Kidney glomerular epithelial cell (primary cell): ENCODE results near the gene RUNX2.

Source experiments
- DNase-seq: peaks from one replicate; lab custom pipeline; 2025; lab: John Stamatoyannopoulos, UW

Gene RUNX2

DNA sequence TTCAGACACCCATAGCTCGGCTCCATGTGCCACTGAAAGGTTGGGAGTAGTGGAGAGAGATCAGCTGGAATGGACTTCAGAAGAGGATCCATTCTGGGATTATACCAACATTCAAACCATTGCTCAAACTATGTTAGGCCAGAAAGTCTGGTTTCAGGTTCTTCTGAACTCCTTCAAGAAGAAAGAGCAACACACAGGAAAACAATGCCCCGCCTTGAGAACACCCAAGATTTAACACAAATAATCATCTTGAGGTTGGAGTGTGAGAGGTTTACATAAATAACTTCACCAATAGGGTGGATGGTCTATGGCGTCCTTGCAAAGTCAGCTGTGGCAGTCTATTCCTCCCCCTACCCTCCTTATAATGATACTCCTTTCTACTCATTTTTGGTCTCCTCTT, 261.2 kb downstream of the RUNX2 start:
- no peak for DNase-seq

DNA sequence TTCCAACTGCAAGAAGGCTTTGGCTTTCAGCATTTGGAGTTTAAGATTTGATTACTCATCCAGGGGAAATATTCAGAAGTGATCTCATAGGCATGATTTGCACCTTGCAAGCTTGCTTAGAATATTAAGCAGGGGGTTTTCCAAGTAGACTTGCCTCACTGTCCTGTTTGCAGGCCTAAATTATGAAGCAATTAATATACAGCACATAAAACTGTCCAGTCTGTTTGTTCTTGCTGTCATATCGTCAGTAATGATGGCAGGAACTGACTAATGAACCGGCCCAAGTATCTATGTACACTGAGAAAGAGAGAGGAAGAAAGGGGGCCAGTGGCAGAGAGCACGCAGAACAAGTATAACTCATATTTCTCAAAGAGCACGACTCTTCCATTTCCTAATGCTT, 262.1 kb downstream of the RUNX2 start:
- peak; percentile 89 for DNase-seq

DNA sequence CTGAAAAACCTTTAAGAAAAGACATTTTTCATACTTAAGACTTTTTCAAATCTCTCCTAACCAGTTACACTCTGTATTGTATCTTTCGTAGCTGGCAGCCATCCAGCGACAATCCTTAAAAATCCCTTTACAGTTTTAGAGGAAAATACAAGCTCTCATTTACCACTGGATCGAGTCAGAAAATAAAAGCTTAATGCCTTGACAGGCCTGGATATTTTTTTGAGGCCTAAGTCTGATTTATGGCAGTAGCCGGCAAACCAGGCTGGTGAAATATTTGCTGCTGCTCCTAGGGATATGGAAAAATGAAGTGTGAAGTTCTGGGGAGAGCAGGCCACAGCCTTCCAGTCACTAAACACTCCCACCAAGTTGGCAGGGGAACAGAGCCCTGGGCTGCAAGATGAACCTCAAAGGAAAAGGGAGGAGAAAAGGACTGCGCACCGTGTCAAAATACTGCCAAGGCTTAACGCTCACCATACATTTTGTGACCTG, 262.6 kb downstream of the RUNX2 start:
- peak; percentile 68 for DNase-seq

DNA sequence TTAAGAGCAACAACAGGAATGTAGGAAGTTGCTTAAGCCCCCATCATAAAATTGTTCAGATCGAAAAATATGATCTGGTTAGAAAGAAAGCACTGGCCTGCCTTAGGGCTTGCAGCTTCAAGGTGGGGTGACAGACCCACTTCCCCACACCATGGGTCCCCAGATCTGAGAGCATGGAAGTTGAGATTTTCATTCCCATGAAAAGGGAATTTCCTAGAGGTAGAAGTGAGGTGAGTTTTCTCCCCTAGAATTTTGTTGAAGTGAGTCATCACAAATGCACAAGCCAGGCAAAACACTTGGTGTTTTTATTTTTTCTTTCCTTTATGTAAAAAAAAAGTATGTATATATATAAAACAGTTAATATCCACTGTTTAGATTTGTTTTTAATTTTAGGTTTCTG, 263.2 kb downstream of the RUNX2 start:
- no peak for DNase-seq

DNA sequence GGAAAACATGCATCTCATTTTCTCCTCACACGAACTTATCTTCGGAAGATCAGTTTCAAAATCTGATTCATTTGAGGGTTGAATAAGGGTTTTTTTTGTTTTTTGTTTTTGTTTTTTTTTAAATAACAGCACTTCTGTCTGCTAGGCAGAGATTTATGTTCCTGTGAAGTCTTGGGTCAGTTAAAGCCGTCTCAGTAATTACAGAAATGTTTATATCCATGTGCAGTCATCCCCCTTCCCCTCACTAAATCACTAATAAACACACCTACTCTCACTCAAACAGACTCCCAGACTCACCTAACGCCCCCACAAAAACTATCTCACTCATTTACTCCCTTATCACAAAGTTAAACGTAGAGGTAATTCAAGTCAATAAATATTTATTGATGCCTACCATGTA, 263.8 kb downstream of the RUNX2 start:
- DNase-seq, result peak; percentile 10

DNA sequence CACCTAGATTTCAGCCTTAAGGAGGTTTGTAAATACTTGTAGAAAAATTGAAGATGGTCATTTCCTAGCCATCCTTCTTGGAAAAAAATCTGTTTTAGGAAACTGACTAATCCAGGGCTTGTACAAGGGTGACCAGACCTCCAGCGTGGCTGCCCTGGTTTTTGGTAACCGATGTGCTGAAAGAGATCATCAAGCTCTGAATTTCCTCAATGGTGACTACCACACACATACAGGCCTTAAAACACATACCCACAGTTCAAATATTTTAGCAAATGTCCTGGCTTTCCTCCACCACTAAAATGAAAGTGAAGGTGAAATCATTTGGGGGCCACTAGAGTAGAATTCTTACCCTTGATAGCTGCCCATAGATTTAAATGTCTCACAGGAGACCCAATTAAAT, 264.9 kb downstream of the RUNX2 start:
- no peak for DNase-seq

DNA sequence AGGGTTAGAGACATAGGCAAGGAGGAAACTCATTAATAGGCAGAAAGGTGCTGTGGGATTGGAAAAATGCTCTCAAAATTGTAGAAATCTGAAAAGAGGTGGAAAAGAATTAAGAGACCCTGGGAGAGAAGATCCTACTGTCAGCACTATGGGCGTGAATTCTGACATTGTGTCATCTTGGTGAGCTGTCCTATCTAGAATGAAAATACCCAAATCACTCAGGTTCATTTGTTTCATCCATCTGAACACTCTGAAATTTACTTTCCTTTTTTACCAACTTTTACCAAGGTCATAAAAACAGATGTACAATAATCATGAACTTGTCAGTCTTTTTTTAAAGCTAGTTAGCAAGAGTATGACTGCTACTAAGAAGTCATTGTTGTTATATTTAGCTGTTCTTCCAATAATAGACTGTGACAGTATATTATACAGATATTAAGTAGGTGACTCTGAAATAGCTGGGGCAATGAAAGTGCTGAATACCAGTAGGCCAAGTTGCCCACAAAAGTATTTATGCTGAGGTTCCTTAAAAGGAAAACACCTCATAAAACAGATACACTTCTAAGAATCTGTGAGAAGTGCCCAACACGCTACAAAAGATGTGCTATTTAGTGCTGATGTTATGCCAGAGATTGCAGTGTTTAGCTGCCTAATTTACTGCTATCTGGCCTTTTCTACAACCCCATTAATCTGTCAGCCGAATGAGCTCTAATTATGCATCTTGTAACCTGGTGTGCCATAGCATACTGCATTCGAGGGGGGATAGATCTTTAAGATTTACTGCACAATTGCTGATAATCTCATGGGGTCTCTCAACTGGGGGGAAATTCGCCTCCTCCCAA, 267.1 kb downstream of the RUNX2 start:
- no peak for DNase-seq

DNA sequence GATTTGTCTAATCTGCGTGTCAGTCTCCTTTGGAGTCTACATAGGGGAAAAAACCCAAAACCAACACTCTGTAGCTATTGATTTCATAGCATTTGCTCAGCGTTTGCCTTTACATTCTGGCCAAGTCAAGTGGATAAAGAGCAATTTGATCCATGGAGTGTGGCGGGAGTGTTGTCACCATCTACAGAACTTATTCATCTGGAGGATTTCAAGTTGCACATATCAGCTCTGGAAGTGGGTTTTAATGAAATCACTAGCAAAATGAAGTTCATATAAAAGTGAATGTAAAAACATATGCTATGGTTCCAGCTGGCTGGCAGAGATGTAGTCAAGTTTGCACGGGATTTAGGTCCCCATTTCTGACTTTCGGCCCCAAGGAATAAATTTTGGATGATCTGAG, 269.3 kb downstream of the RUNX2 start:
- DNase-seq, result no peak

DNA sequence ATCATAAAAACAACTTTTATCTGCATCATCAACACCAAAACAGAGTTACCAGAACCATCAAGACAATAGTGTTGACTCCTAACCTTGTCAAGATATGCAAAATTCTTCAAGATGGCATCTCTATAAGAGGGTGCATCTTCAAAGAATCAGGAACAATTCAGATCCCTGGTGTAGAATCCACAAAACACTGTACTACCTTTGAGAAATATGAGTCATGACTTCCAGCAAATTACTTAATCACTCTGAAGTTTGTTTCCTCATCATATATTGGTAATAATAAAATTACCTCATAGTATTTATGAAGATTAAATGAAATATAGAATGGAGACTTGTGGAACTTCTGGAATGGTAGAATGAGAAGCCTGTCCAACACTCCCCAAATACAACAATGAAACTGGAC, 270.9 kb downstream of the RUNX2 start:
- DNase-seq, result no peak

DNA sequence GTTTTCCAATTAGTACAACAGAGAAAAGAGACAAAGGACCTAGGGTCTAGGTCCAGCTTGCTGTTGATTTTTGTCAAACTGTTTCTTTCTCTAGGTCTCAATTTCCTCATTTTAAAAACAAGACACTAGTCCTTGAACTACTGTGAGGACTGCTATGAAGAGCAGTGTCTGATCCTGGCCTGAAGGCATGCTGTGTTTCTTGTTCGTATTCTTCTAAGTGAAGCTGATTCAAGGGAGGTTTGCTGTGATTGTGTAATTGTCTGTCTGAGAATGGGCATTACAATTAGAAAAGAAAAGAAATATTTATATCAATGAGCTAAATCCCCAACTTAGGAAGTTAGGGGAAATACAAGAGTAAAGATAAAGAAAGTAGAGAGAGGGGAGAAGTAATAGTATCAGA, 277.8 kb downstream of the RUNX2 start:
- DNase-seq, result no peak

DNA sequence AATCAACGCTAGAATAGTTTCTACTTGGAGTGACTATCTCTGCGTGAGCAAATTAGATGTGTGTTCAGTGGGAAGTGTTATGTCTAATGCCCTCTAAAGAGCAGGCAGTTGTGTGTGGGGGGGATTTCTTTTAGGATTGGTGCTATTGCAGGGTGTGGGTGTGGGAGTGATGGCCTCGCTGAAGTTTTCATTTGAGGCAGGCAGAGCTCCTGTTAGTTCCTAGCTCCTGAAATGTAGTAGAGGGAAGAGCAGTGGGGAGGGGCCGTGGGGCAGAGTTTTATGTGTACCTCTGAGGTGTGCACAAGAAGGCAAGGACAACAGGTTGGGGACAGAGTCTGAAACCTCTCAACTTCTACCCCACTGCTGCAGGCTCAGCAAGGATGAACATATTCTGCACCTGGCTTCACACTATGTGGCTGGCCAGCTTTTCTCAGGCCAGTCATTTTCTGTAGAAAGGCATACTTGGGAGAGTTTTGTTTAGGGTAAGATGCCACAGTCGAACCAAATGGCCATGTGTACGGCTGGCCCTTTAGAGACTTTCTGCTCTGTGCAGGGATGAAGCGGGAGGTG, 278.8 kb downstream of the RUNX2 start:
- no peak for DNase-seq

DNA sequence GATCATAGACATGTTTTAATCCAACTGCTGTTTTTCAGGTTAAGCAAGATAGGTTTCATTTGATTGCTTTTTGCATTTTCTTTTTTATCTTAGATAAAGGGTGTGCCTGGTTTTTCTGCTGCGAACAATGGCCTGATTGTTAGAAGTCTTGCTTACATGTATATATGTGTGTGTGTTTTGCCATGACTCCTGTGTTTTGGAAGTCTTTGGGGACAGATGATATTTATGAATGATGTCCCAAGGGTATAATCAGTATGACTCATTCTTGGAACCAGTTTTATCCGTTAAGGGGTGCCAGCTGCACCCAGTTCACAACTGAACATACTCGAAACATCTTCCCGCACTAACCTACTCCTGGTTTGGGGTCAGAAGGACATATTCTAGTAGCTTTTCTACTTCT, 279.7 kb downstream of the RUNX2 start:
- no peak for DNase-seq

DNA sequence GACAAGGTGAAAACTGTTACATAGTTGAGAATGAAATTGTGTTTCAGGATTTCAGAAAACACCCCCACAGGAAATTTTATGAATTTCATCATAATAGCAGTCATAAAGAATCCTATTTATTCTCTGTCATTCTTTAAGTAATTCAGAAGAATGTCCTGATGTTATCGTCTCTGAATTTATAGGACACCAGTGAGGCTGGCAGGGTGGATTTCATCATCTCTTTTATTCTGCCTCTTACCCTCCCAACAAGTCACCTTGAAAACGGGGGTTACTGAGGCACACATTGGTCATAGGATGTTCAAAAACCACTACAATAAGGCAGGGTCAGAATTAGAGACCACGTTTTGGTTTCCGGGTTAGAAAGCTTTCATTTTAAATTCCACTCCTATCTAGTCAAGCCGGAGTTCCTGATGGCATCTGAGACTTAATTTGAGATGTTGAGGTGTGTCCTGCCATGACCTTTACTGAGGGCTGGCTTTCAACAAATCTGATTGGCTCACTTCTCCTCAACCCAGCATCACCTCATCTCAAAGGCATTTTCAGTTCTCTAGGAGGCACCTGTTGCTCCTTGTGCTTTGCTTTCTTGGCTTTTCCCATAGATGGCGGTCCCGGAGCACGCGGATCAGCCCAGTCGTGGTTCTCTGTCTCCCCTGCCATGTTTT, 280.3 kb downstream of the RUNX2 start:
- DNase-seq, result peak; percentile 30

DNA sequence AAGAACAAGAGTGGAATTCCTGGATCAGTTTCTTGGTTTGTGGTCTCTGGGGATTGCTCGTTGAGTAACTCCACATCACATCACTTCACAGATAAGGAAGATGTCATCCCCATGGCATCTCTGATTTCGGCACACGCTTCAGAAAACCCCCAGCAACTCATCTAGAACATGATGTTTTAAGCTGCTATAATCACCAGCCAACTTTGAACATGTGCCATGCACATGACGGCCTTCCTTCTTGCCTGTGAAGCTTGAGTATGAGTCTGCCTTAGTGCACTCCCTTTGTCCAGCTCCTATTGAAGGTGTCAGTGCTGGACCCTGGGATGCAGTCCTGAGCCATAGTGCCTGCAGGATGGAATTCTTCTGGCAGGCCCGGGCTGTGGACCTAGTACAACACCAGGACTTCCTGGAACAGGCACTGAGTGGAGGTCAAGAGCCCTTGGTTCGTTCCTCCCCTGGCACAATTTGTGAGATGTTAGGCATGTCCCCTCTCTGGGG, 281.1 kb downstream of the RUNX2 start:
- DNase-seq, result peak; percentile 41

DNA sequence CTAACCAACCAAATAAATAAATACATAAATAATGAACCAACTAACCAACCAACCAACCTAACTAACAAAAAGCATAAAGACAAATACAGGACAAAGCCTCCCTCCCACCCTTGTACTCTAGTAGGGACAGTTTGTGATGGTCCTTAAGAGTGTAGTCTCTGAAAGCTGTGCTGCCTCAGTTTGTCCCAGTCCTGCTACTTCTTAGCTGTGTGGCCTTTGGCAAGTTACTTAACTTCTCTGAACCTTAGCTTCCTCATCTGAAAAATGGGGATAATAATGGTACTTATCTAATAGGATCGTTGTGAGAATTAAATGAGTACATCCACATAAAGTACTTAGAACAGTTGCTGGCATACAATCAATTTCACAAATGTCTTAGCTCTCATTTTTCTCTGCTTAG, 282.2 kb downstream of the RUNX2 start:
- no peak for DNase-seq

DNA sequence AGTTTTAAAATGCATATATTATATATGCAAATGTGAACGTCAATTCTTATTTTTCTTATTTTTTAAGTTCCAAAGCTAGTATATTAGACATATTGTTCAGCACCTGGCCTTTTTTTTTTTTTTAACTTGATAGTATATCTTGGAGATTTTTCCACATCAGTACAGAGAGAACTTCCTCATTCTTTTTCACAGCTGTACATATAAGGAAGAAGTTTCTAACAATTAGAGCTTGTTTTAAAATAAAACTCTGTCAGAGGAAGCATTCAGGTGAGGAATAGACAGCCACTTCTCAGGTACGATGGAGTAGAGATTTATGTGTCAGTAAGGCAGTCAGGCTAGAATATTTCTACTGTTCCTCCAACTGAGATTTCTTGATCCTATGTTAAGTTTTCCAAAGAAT, 282.7 kb downstream of the RUNX2 start:
- no peak for DNase-seq

DNA sequence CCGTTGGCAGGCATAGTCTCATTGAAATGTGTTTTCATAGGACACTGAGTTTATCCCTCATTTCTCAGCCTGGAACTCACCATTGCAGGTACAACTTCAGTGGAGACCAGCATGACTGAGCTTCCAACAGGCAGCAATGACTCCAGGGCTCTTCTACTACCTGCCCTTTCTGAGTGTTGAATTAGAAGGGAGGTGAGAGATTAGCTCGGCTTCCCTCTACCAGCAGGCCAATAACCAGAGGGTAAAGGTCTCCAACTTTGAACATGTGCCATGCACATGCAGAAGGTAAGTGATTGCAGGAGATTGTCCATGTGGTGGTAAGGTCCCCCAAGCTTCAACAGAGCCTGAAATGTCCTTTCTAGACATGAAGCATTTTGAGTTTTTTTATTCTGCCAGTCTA, 283.4 kb downstream of the RUNX2 start:
- no peak for DNase-seq

DNA sequence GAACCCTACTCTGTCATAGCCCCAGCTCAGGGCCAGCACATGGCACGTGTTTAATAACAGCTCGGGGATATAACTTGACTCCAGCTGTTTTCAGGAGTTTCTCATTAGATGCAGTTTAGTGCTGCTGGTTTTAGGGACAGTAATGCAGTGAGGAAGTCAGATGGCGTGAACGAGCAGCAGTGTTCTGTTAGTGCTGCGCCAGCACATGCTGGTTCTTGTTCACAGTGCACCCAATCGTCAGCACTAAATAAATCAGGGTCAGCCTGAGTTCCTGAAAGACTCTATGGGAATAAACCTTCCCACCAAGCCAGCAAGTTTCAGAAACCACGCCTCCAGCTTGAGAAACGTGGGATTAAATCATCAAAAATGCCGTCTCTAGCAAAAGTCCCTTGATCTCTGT, 285.5 kb downstream of the RUNX2 start:
- no peak for DNase-seq

DNA sequence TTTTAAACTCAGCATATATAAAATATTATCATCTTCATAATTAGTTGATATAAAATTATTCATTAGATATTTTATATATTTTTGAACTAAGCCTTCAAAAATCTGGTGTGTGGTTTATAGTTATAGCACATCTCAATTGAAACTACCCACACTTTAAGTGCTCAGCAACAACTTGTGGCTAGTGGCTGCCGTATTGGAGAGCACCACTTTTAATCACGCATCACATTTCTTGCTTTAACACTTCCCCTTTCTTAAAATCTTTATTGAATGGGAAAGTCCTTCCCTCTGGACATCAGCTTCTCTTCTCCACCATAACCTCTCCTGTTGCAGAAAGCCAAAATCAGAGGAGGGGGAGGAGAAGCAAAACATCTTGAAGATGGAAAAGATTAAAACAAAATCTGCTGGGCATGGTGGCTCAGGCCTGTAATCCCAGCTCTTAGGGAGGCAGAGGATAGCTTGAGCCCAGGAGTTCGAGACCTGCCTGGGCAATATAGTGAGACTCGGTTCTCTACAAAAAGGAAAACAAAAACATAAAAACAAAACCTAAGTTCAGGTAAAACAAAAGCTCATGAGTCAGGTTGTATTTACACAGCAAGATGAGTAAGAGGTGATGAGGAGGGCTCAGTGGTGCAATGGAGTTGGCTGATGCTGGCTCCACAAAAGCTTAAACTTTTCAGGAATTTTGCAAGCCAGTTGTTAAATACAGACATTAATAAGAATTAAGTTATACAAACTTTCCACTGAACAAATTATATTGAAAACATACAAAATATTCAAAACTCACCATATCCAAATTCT, 286.6 kb downstream of the RUNX2 start:
- no peak for DNase-seq

DNA sequence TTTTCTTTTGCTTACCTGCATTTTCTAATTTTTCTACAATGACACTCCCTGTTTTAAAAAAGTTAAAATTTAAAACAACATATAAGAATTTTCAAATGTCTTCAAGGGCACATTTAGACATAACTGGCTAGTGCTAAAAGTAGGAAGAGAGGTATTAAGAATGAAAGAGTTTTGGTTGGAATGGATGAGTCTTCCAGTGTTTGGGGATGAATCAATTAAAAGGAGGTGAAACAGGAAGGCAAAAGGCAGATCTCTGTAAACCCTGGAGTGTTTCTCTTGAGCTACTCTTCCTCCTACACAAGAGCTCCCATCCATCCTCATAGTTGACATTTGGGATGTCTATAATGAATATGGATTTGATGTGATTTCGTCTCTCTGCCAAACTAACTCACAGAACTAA, 288.1 kb downstream of the RUNX2 start:
- no peak for DNase-seq

DNA sequence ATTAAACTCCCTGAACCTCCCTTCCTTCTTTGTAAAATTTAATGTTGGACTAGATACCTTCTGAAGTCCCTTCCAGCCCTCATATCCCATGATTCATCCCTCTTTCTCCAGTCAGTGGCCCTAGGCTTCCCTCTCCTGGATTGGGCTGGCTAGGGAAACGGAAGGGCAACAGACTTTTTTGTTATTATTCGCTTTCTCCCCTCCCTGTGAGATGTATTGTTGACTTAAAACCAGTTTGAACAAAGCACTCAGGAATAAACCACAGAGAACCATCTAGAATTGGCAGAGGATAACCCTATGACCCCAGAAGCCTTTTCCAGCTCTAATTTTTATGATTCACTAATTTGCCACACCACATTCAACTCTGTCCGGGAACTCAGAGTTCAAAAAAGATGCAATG, 289.3 kb downstream of the RUNX2 start:
- no peak for DNase-seq

DNA sequence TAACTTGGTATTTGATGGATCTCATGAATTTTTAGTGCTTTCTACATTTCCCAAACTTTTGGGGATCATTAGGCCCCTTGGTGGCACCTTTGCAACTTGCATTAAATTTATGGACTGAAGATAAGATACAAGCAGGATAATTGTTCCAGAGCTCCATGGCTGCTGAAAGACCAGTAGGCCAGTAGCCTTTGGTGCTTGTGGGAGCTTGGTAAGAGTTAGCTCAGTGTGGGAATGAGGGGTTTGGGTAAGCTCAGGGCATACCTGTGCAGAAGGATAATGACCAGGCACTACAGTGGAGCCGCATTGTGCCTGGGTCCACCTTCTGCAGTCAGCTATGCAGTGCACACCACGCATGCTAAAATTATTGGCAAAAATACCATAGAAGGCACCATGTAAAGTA, 290.1 kb downstream of the RUNX2 start:
- no peak for DNase-seq
